ENCODE measurements around the gene HNMT.

Gene HNMT

GRCh38 chr2:138012082-138012481, 47.8 kb downstream of the HNMT start:
- no peak for DNase-seq (ENCODE audit: low read depth)

DNA sequence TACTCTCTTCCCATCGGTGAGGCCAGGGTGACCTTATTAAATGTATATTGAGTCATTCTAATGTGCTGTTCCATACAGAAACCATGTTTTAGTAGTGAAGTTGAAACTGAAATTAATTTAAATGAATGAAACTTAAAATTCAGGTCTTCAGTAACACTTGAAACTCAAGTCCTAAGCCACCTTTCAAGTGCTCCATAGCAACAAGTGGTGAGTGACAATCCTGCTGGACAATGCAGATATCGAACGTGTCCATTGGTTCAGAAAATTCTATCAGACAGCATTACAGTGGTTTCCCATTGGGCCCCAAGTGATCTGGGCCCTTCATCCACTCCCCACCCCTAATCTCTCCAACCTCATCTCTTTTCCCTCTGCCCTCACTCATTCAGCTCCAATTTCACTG, 48.7 kb downstream of the HNMT start:
- no peak for DNase-seq (ENCODE audit: low read depth)

- DNase-seq (ENCODE audit: low read depth): no peak
Observed at GRCh38 chr2:138013639-138014038, 49.4 kb downstream of the HNMT start.

GRCh38 chr2:138015494-138015893, 51.2 kb downstream of the HNMT start:
- DNase-seq (ENCODE audit: low read depth): no peak

DNA sequence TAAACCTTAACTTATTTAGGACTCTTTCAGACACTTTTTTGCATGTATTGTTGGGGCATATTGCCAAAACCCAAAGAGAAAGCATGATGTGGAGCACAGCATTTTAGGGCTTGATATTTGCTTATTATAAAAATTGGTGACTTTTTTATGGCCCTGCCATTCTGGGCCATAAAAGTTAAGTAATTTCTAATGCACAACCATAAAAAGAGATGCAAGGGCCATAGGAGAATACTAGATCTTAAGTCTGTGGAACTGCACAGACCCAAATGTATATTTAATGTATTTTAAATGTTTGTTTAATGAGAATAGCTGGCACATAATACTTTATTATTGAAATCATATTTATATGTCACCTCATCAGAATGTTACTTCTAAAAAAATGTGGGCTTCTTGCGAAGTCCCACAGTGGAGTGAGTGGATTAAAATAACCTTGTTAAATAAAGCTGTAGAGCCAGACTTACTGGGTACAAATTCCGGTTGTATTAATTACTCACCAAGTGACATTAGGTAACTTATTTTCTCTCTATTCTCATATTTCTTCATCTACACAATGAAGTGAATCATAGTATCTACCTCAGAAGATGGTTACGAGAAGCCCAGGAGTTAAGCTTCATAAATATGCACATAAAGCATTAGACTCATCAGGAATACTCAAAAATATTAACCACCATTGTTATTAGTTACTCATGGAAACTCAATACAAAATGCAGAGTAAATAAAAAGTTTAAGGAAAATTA, 52.2 kb downstream of the HNMT start:
- no peak for DNase-seq (ENCODE audit: low read depth)

DNA sequence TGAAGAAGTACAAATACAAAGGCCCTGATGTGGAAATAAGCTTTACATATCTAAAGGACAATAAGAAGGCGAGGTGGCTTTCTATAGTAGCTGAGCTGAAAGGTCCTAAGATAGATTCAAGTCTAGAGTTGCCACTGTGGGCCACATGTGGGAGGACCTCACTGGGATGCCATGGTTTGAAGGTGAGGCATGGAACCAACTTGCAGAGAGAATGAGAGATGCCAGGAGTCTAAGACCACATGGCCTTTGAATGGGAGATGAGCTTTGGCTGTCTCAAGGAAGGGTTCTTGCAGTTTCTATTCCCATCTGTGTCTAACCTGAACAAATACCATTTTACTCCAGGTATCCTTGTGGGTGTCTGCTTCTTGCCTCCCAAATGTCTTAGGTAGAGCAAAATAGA, 53.6 kb downstream of the HNMT start:
- DNase-seq (ENCODE audit: low read depth): no peak

GRCh38 chr2:138018866-138019688, 54.8 kb downstream of the HNMT start:
- no peak for DNase-seq (ENCODE audit: low read depth)

- DNase-seq (ENCODE audit: low read depth): no peak
Observed at GRCh38 chr2:138020432-138020831, 56.2 kb downstream of the HNMT start.

GRCh38 chr2:138021154-138021553, 56.9 kb downstream of the HNMT start:
- DNase-seq (ENCODE audit: low read depth): no peak

GRCh38 chr2:138023298-138023697, 59.0 kb downstream of the HNMT start:
- DNase-seq (ENCODE audit: low read depth): no peak

- no peak for DNase-seq (ENCODE audit: low read depth)
Observed at GRCh38 chr2:138023976-138024375, 59.7 kb downstream of the HNMT start.

DNA sequence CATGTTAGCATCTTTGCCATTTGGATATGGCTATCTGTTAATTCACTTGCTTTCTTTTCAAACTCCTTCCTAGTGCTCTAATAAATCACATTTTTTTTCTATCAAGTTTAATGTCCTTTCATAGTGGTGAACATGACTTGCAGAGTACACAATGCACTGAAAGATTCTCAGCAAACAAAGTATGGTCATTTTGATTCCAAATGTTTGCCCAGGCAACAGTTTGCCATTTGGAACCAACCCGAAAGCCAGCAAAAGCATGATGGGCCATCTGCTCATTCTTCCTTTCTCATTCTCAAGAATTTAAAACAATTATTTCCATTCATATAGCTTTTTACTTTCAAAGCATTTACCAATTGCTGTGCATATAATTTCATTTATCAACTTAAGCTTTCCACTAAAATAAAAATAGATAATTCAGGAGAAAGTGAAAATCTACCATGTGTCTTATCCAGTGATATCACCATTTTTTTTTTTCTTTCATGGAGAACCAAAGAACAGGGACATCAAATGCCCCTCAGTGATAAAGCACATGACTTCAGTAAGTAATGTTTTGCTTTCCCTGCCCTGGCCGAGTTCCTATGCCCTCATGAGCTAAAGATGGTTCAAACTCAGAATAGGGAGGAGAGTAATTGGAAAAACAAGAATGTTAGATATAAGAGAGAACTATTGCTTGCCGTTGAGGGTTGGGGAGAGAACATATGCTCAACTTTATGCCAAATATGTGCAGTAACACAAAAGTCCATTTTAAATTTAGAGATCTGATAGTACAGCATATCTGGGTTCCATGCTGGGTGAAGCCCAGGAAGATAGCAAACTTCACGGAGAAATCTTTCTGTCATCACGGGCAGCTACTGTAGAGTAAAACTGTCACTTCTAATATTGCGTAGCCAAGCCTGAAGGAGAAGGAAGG, 62.1 kb downstream of the HNMT start:
- no peak for DNase-seq (ENCODE audit: low read depth)

GRCh38 chr2:138028538-138028937, 64.3 kb downstream of the HNMT start:
- DNase-seq (ENCODE audit: low read depth): no peak

GRCh38 chr2:138029276-138029675, 65.0 kb downstream of the HNMT start:
- no peak for DNase-seq (ENCODE audit: low read depth)

- no peak for DNase-seq (ENCODE audit: low read depth)
Observed at GRCh38 chr2:138030459-138030858, 66.2 kb downstream of the HNMT start.

DNA sequence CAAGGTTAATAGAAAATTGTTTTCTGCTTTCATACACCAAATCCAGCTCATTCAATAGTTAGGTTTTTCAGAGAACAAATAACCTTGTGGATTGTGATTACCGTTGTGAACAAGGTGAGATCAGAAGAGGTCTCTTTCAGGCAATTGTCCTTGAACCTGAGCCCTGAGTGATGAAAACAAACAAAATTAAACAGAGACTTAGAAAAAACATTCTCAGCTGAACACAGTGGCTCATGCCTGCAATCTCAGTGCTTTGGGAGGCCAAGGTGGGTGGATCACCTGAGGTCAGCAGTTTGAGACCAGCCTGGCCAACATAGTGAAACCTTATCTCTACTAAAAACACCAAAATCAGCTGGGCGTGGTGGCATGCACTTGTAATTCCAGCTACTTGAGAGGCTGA, 68.1 kb downstream of the HNMT start:
- DNase-seq (ENCODE audit: low read depth): no peak

DNA sequence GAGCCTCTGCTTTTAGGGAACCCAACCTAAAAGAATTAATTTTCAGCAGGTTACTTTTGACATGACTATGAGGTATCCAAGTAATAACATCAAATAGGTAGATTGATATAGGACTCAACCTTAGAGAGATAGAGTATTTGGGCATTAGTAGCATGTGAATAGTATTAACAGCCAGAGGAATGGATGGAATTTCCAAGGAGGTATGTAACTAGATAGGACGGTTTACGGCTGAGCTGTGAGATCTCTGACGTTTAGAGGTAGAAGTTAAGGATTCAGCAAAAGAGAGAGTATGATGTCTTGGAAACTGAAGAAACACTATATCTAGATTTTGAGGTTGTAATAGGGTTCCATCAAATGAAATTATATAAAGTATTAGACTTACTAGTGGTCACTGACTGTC, 70.3 kb downstream of the HNMT start:
- no peak for DNase-seq (ENCODE audit: low read depth)

DNA sequence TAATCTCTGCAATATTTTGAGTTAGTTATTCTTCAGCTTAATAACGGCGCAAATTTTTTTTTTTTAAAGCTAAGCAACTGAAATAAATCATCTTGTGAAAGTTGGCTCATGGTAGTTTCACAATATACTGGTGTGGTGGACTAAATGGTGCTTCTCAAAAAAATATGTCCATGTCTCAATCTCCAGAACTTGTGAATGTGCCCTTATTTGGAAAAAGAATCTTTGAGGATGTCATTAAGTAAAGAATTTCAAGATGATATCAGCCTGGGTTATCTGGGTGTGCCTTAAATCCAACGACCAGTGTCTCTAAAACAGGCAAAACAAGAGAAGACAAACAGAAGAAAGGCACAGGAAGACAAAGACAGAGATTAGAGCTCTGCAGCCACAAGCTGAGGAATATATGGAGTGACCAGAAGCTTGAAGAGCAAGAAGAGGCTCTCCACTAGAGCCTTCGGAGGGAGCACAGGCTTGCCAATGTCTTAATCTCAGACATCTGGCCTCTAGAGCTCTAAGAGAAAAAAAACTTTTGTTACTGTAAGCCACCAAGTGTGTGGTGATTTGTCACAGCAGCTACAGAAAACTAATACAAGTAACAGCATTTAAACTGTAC, 71.4 kb downstream of the HNMT start:
- no peak for DNase-seq (ENCODE audit: low read depth)

GRCh38 chr2:138036522-138036921, 72.2 kb downstream of the HNMT start:
- no peak for DNase-seq (ENCODE audit: low read depth)

- DNase-seq (ENCODE audit: low read depth): no peak
Observed at GRCh38 chr2:138037090-138037489, 72.8 kb downstream of the HNMT start.

DNA sequence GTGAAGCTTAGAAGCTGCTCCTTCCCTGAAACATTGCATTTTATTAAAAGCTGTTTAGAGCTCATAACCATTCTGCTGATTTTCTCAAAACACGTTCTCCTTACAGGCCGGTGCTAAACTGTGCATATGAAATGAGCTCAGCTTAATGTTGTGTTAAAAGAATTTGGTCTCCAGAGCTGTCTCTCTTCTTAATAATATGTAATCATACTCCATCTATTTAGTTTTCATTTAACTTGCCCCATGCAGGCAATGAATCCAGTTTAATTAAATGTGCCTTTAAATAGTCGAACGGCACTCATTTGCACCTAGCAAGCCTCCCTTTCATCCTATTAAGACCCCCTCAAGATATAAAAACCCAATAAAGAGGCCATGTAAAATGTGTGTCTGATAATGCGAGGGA, 76.3 kb downstream of the HNMT start:
- DNase-seq (ENCODE audit: low read depth): no peak

GRCh38 chr2:138042311-138042710, 78.0 kb downstream of the HNMT start:
- no peak for DNase-seq (ENCODE audit: low read depth)

Data from stimulated activated CD4-positive, alpha-beta T cell treated with anti-CD3 and anti-CD28 coated beads, Interleukin-2, amount 100 ng/mL, for 4 hours (primary cell).